Stimulated activated CD4-positive, alpha-beta T cell treated with anti-CD3 and anti-CD28 coated beads, Interleukin-15, amount 100 ng/mL, for 1 hour (primary cell): ENCODE data around the gene DPF1.

Experiments
- DNase-seq, 2 donors: peaks; one replicate each; pipeline ENCODE4 v3.0.0-alpha.2; 2020; ENCODE audit warnings: low read depth in 1 of 2, low spot score in 1 of 2

DPF1 gene

GRCh38 chr19:38168637-38169036 lies 55.4 kb downstream of the DPF1 start:
- no peak for DNase-seq

- DNase-seq = no peak
Measured at GRCh38 chr19:38165335-38165734, 58.7 kb downstream of the DPF1 start.

GRCh38 chr19:38164526-38164925 lies 59.5 kb downstream of the DPF1 start:
- DNase-seq = no peak

- DNase-seq = no peak
Measured at GRCh38 chr19:38163419-38164290, 60.4 kb downstream of the DPF1 start.

- no peak for DNase-seq
Measured at GRCh38 chr19:38162632-38163031, 61.4 kb downstream of the DPF1 start.

- DNase-seq = no peak
Measured at GRCh38 chr19:38162094-38162493, 61.9 kb downstream of the DPF1 start.
